Natural killer cell (primary cell): ENCODE results near the gene RAB11FIP3. TPM values are rescaled to one million over a fixed set of nuclear protein-coding genes. Genes with fewer than 3 reads are reported as not detected.

Experiments
- ATAC-seq, 3 donors: fragments of 150-1000 bp in 2 of 3; fragments of 200-7000 bp in 1 of 3; cut with Tn5 transposase; 1 replicate in 1 of 3; 2 replicates in 2 of 3; pipeline ENCODE4 v1.10.0; 2021; ENCODE audit warnings: mild to moderate bottlenecking in 2 of 3, moderate library complexity in 2 of 3
- DNase-seq, 2 donors: peaks; one replicate each; pipeline versions ENCODE4 v3.0.0 to v3.0.0-alpha.2; 2013 to 2021; ENCODE audit warnings: mixed read lengths in 1 of 2
- H3K27ac ChIP-seq: one replicate; pipeline ENCODE4 v1.5.1; 2013; ENCODE audit warnings: mild to moderate bottlenecking, low read length
- H3K27me3 ChIP-seq: one replicate; pipeline ENCODE4 v1.6.1; 2013; ENCODE audit warnings: low read length; ENCODE audit not compliant: control insufficient read depth, insufficient read depth
- H3K36me3 ChIP-seq: one replicate; pipeline ENCODE4 v1.6.1; 2013; ENCODE audit warnings: low read length; ENCODE audit not compliant: control insufficient read depth, insufficient read depth
- H3K4me1 ChIP-seq: one replicate; pipeline ENCODE4 v1.6.1; 2013; ENCODE audit warnings: low read length; ENCODE audit not compliant: control insufficient read depth, insufficient read depth
- H3K4me3 ChIP-seq: one replicate; pipeline ENCODE4 v1.5.1; 2013; ENCODE audit warnings: low read length
- H3K9me3 ChIP-seq: one replicate; pipeline ENCODE4 v1.6.1; 2013; ENCODE audit warnings: low read length; ENCODE audit not compliant: control insufficient read depth, insufficient read depth
- H3K27ac Mint-ChIP-seq, 2 donors: one replicate each; pipeline ENCODE4 v1.8.0; 2022; ENCODE audit warnings: mild to moderate bottlenecking in 2 of 2, mixed read lengths in 2 of 2, moderate library complexity in 1 of 2
- H3K27me3 Mint-ChIP-seq, 2 donors: one replicate each; pipeline ENCODE4 v1.8.0; 2022; ENCODE audit warnings: low read depth in 2 of 2, mixed read lengths in 2 of 2
- H3K36me3 Mint-ChIP-seq: one replicate; pipeline ENCODE4 v1.8.0; 2022; ENCODE audit warnings: mixed read lengths
- H3K4me1 Mint-ChIP-seq, 2 donors: one replicate each; pipeline ENCODE4 v1.8.0; 2022; ENCODE audit warnings: mixed read lengths in 2 of 2
- H3K4me3 Mint-ChIP-seq: one replicate; pipeline ENCODE4 v1.8.0; 2022; ENCODE audit warnings: mild to moderate bottlenecking, moderate library complexity, mixed read lengths
- H3K9me3 Mint-ChIP-seq, 2 donors: one replicate each; pipeline ENCODE4 v1.8.0; 2022; ENCODE audit warnings: mixed read lengths in 2 of 2
- WGBS: methylation state at CpG from one replicate; pipeline ENCODE4 v1.1.7; 2013; ENCODE audit warnings: missing lambda C conversion rate; ENCODE audit not compliant: insufficient coverage; 5-methylcytosine and 5-hydroxymethylcytosine counted together
- intact Hi-C: fragments of 100-400 bp; cut with micrococcal nuclease; formaldehyde crosslinking; loops from one replicate; pipeline ENCODE4 v1.14.2; 2022
- total RNA-seq, 4 donors: library from RNA; stranded (reverse); fragments of 120-200 nt in 1 of 4; gene quantifications; one replicate each; pipeline versions ENCODE4 v1.2.3 to v1.2.4, GENCODE V29; 2013 to 2022
- TF ChIP-seq, protein P1 (sequence below): fragments of 200-600 bp; IDR thresholded peaks from one replicate; pipeline ENCODE4 v1.8.0; 2022; ENCODE audit warnings: antibody characterized with exemption

Gene RAB11FIP3
- total RNA-seq, 3 donors from 2014 or later (not counting 1 experiment from before 2014, with no cell fraction given) = 51.0 to 61.2 (median 55.3) TPM

- Mint-ChIP-seq H3K36me3 (no peaks in the 10 kb centered on the region), H3K4me1 (peaks cover 24 to 38% of the 10 kb centered on the region in 2 donors), H3K27ac (peak overlapping the region; percentile 89 to 90), H3K4me3 (peak overlapping the region; percentile 95), H3K9me3 (no peaks in the 10 kb centered on the region), H3K27me3 (no peaks in the 10 kb centered on the region)
- intact Hi-C loops = no loop called here
- TF ChIP-seq, protein P1, sequence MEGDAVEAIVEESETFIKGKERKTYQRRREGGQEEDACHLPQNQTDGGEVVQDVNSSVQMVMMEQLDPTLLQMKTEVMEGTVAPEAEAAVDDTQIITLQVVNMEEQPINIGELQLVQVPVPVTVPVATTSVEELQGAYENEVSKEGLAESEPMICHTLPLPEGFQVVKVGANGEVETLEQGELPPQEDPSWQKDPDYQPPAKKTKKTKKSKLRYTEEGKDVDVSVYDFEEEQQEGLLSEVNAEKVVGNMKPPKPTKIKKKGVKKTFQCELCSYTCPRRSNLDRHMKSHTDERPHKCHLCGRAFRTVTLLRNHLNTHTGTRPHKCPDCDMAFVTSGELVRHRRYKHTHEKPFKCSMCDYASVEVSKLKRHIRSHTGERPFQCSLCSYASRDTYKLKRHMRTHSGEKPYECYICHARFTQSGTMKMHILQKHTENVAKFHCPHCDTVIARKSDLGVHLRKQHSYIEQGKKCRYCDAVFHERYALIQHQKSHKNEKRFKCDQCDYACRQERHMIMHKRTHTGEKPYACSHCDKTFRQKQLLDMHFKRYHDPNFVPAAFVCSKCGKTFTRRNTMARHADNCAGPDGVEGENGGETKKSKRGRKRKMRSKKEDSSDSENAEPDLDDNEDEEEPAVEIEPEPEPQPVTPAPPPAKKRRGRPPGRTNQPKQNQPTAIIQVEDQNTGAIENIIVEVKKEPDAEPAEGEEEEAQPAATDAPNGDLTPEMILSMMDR = no peak
- peak in 2 of 3 donors; percentile 19 to 23 for ATAC-seq
- H3K27me3 ChIP-seq = no peaks in the 10 kb centered on the region
- no peaks in the 10 kb centered on the region for H3K9me3 ChIP-seq
- H3K36me3 ChIP-seq = no peaks in the 10 kb centered on the region
- peak; percentile 46 to 47 for DNase-seq
- 25% methylated on average over 12 of the region's 12 CpGs for WGBS
- H3K27ac ChIP-seq = peak overlapping the region; percentile 66
- H3K4me1 ChIP-seq = peaks cover 80% of the 10 kb centered on the region
- H3K4me3 ChIP-seq = peak overlapping the region; percentile 77
These were observed 103.6 kb downstream of the RAB11FIP3 start for GRCh38 chr16:529012-529575.

GRCh38 chr16:530111-530817 lies 104.8 kb downstream of the RAB11FIP3 start:
- H3K4me3 ChIP-seq = peak overlapping the region; percentile 77
- Mint-ChIP-seq H3K27ac (peak overlapping the region; percentile 89 to 90), H3K9me3 (no peaks in the 10 kb centered on the region), H3K27me3 (no peaks in the 10 kb centered on the region), H3K4me1 (peaks cover 24 to 46% of the 10 kb centered on the region in 2 donors), H3K4me3 (peak overlapping the region; percentile 95), H3K36me3 (no peaks in the 10 kb centered on the region)
- TF ChIP-seq, protein P1 = no peak
- no peaks in the 10 kb centered on the region for H3K36me3 ChIP-seq
- DNase-seq = no peak
- H3K27ac ChIP-seq = peak overlapping the region; percentile 66
- WGBS = 46% methylated on average over 23 of the region's 23 CpGs
- no peaks in the 10 kb centered on the region for H3K9me3 ChIP-seq
- H3K4me1 ChIP-seq = peaks cover 86% of the 10 kb centered on the region
- H3K27me3 ChIP-seq = no peaks in the 10 kb centered on the region
- intact Hi-C loops = no loop called here
- ATAC-seq = peak in 1 of 3 donors; percentile 14

DNA sequence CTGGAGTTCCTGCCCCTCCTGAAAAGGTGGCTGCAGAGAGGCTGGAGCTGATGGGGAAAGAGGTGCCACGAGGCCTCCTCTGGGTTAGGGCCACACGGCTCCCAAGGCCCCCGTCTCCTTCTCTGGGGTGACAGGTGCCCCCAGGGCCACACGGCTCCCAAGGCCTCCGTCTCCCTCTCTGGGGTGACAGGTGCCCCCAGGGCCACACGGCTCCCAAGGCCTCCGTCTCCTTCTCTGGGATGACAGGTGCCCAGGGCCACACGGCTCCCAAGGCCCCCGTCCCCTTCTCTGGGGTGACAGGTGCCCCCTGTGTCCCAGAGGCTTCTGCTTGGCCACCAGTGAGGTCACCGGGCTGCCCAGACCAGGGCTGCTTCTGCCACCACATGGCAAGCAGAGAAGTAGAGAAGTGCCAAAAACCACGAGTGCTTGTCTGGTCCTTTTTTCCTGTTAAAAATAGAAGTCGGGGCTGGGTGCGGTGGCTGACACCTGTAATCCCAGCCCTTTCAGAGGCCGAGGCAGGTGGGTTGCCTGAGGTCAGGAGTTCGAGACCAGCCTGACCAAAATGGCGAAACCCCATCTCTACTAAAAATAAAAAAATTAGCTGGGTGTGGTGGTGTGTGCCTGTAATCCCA lies 106.2 kb downstream of the RAB11FIP3 start:
- Histone ChIP-seq H3K4me1 (peaks cover 81% of the 10 kb centered on the region), H3K9me3 (no peaks in the 10 kb centered on the region), H3K27me3 (no peaks in the 10 kb centered on the region), H3K4me3 (no peak overlapping the region), H3K36me3 (peaks cover 2% of the 10 kb centered on the region), H3K27ac (peak overlapping the region; percentile 66)
- H3K4me3 Mint-ChIP-seq = peak overlapping the region; percentile 52
- 63% methylated on average over 14 of the region's 16 CpGs for WGBS
- H3K36me3 Mint-ChIP-seq = no peaks in the 10 kb centered on the region
- no peaks in the 10 kb centered on the region for H3K9me3 Mint-ChIP-seq
- H3K4me1 Mint-ChIP-seq = peaks cover 18 to 35% of the 10 kb centered on the region in 2 donors
- H3K27ac Mint-ChIP-seq = peak overlapping the region; percentile 89 to 90
- H3K27me3 Mint-ChIP-seq = no peaks in the 10 kb centered on the region
- DNase-seq (no peak), ATAC-seq (no peak)
- intact Hi-C loops = no loop called here
- TF ChIP-seq, protein P1 = no peak
